ENCODE data around the gene FBXO22.

FBXO22 gene

GRCh38 chr15:75925440-75925839, 21.8 kb downstream of the FBXO22 start:
- no peak for DNase-seq (ENCODE audit: low read depth)
- TF ChIP-seq CTCF (IDR thresholded peaks at IDR 0.05; ENCODE audit: control insufficient read depth, insufficient read depth, low read depth, low read length, missing control alignments): no peak
- no peak overlapping the region for H3K4me3 ChIP-seq (ENCODE audit: control insufficient read depth, low read depth, low read length)

- DNase-seq (ENCODE audit: low read depth): no peak
These were observed 23.3 kb downstream of the FBXO22 start for GRCh38 chr15:75926931-75927330.

GRCh38 chr15:75927601-75928000, 23.9 kb downstream of the FBXO22 start:
- TF ChIP-seq CTCF (IDR thresholded peaks at IDR 0.05; ENCODE audit: control insufficient read depth, insufficient read depth, low read depth, low read length, missing control alignments): no peak
- no peak for DNase-seq (ENCODE audit: low read depth)
- no peak overlapping the region for H3K4me3 ChIP-seq (ENCODE audit: control insufficient read depth, low read depth, low read length)

More at GRCh38 chr15:75926931-75927330, 23.3 kb downstream of the FBXO22 start:
- H3K4me3 ChIP-seq (ENCODE audit: control insufficient read depth, low read depth, low read length): no peak overlapping the region
- TF ChIP-seq CTCF (IDR thresholded peaks at IDR 0.05; ENCODE audit: control insufficient read depth, insufficient read depth, low read depth, low read length, missing control alignments): no peak

- TF ChIP-seq CTCF (IDR thresholded peaks at IDR 0.05; ENCODE audit: control insufficient read depth, insufficient read depth, low read depth, low read length, missing control alignments): peak; percentile 28
- no peak overlapping the region for H3K4me3 ChIP-seq (ENCODE audit: control insufficient read depth, low read depth, low read length)
- DNase-seq (ENCODE audit: low read depth): no peak
These were observed 25.3 kb downstream of the FBXO22 start for GRCh38 chr15:75928680-75929608.

- DNase-seq (ENCODE audit: low read depth): no peak
- no peak for TF ChIP-seq CTCF (IDR thresholded peaks at IDR 0.05; ENCODE audit: control insufficient read depth, insufficient read depth, low read depth, low read length, missing control alignments)
- H3K4me3 ChIP-seq (ENCODE audit: control insufficient read depth, low read depth, low read length): no peak overlapping the region
These were observed 26.3 kb downstream of the FBXO22 start for GRCh38 chr15:75929799-75930565.

GRCh38 chr15:75930866-75931265, 27.2 kb downstream of the FBXO22 start:
- no peak for DNase-seq (ENCODE audit: low read depth)
- no peak overlapping the region for H3K4me3 ChIP-seq (ENCODE audit: control insufficient read depth, low read depth, low read length)
- TF ChIP-seq CTCF (IDR thresholded peaks at IDR 0.05; ENCODE audit: control insufficient read depth, insufficient read depth, low read depth, low read length, missing control alignments): no peak

Measured in AG09309 (cell line).